Stimulated activated CD4-positive, alpha-beta T cell treated with anti-CD3 and anti-CD28 coated beads, Interleukin-1b, Interleukin-23, amount 100 ng/mL, for 4 hours (primary cell): Measurements from ENCODE around the gene TTLL11.

Experiments
- DNase-seq, 2 donors: peaks; one replicate each; pipeline ENCODE4 v3.0.0-alpha.2; 2020; ENCODE audit warnings: low read depth in 2 of 2

Gene TTLL11

DNA sequence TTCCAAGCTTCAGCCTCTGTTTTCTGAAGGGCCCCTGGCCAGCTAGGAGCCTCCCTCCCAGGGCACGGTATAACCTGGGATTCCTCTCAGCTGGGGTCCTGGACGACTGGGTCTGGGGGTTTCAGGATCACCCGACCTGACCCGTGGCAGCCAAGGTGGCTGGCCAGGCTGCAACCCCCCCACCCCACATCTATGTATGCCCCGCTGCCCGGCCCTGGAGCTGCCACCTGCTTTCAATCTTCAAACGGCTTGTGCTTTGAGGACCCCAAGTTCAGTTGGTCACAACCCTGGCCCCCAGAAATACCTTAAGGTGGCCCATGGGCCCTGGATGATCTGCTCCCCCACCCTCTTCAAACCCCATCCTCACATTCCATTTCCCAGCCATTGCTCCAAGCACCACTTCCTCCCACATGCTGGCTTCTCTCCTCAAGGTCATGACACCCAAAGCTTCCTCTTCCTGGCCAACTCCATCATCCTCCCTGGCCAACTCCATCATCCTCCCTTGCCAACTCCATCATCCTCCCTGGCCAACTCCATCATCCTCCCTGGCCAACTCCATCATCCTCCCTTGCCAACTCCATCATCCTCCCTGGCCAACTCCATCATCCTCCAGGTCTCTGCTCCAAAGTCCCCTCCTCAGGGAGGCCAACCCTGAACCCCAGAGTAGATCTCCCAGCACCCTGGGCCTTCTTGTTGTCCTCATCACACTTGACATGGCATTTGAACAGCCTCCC is 17.2 kb upstream of the TTLL11 start:
- DNase-seq, result no peak

DNA sequence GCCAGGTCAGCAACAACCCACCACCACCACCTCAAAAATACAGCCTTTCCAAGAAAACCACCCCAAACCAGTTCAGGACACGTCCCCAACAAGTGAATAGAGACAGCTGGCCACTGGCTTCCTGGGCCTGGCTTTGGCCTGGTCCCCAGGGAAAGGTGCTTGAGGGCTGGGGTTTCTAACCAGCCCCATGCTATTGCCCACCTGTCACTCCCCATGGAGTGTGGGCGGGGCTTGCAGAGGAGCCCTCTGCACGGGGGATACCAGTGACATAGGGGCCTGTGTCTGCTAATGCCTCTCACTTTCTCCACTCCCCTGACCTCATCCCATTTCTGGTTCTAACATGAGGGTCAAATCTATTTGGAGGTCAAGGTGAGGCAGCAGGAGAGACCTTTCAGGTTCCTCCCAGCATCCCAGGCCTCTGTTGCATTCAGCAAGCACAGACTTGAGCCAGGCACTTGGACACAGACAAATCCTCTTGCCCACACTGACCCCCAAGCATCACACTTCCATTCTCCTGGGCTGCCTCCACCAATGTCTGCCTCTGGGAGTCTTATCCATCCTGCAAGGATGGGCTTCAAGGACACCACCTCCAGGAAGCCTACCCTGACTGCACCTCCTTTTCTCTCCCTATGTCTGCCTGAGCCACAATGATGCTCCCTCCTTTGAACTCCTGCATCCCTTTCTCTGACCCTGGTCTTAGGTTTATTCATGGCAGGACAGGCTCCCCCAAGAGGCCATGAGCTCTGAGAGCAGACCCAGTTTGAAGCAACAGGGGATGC is 16.1 kb upstream of the TTLL11 start:
- no peak for DNase-seq

DNA sequence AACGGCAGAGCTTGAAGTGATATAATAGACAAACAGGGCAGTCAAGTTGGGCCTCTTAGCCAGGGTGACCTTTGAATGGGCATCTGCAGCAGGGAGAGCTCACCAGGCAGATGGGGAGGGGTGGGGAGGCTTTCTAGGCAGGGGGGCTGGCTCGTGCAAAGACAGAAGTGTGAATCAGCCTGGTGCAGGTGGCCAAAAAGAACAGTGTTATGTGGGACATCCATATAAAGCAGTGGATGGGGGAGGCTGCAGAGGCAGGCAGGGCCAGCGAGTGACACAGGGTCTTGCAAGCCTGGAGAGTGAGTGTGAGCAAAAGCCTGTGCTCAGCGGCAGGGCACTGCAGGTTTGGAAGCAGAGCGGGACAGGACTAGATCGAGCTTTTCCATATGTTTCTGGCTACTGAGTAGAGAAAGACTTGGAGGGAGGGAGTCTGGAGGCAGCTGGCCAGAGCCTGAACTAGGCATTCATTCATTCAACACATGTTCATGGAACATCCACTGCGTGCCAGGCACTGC is 14.2 kb upstream of the TTLL11 start:
- DNase-seq, result no peak

DNA sequence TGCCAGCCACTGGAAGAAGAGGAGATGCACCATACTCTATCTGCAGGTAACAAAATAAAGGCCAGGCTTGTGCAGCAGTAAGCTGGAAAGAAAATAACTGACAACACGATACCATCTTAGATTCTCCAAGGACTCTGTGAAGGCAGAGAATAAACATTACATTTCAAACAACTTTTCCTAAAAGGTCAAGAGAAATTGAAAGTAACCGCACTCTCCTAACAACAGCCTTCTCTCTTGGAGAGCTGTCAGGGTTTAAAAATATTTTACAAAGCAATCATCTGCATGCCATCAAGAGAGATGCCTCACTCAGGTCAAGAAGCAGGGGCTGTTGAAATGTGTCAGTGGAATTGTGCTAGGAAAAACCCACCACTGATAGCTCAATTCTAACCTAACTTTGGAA is 13.5 kb upstream of the TTLL11 start:
- DNase-seq, result no peak

DNA sequence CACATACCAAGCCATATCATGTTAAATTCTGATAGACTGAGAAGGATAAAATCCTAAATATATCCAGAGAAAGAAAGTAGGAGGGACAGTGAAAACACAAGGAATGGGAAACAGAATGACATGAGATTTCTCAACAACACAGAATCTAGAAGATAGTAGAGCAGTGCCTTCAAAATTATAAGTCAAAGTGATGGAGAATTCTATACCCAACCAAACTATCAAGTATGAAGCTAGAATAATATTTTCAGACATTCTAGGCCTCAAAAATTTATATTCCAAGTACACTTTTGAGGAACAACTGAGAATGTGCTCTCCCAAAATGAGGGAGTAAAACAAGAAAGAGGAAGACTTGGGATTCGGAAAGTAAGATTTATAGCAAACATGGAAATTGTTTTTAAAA is 10.9 kb upstream of the TTLL11 start:
- DNase-seq, result no peak

DNA sequence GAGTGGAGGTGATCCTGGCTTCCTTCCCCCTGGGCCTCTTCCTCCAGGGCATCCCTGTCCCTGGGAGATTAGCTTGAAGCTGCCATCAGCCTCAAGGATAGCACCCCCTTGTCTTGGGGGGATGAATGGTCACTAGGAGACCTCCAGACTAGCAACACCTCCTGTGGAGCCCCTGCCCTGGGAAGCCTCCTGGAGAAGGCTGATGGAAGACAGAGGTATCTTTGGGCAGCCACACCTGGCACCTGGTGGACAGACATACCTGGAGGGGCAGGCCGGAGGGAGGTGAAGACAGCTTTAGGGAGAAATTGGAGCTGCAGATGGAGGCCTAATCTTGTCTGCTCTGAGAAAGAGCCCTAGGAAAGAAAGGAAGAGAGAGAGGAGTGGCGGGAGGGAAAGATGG is 9.0 kb upstream of the TTLL11 start:
- no peak for DNase-seq

DNA sequence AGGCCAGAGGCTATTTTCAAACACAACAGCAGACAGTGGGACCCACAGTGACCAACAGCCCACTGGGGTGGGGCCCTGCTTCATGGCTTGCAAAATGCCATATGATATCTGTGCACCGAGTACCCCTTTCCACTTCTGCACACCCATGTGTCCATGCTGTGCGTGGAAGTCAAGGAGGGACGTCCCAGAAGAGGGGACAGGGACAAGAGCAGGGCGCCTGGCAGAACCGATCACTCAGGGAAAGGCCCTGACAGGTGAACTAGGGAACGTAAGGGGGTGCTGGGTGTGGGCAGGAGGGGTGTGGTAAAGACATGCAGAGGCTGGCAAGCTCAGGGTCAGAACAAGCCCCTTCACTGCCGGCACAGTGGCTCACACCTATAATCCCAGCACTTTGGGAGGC is 7.6 kb upstream of the TTLL11 start:
- DNase-seq, result no peak

DNA sequence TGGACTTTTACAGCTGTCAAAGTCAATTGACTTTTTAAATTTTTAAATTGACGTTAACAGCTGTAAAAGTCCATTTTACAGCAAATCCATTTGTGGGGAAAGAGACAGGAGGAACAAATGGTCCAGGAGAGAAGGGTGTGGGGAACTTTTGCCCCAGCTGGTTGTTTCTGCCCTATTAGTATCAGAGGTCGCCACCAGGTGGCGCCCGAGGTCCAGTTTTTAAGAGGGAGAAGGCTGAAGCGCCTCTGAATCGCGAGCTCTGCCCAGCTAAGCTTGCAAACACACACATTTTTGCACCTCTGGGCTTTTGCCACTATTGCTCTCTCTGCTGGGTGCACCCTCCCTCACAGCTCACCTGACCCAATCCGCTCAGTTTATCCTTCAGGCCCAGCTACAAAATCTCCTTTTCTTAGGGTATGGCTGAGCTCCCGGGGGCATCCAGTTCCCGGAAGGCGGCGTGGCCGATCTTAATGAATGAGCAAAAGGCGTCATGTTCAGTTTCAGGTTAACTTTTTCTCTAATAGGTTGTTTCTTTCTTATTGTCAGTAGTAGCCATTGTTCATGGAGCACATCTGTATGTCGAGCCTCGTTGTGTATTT is 6.3 kb upstream of the TTLL11 start:
- peak; percentile 79 to 81 for DNase-seq

DNA sequence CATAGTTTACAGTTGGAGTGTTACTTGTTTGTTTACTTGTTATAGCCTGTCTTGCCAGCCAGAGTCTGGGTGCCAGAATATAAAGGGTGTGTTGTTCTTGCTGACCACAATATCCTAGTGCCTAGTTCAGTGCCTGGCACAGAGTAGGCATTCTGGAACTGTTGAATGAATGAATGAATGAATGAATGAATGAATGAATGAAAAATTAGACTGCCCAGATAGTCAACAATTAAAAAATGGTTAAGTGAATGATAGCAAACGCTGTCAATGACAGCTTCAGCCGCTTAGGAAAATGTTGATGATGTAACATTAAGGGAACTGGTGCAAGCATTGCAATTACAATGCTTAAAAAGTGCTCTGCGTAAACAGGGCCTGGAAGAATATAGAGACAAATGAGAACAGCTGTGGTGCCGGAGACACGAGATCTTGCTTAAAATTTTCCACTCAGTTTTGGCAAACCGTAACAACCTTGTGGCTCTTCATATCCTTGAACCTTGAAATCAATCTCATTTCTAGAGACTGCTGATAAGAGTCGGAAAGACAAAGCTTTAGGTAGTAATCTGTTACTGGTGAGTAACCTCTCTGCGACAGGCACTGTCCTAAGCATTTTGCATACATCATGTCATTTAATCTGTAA is 4.7 kb upstream of the TTLL11 start:
- no peak for DNase-seq

DNA sequence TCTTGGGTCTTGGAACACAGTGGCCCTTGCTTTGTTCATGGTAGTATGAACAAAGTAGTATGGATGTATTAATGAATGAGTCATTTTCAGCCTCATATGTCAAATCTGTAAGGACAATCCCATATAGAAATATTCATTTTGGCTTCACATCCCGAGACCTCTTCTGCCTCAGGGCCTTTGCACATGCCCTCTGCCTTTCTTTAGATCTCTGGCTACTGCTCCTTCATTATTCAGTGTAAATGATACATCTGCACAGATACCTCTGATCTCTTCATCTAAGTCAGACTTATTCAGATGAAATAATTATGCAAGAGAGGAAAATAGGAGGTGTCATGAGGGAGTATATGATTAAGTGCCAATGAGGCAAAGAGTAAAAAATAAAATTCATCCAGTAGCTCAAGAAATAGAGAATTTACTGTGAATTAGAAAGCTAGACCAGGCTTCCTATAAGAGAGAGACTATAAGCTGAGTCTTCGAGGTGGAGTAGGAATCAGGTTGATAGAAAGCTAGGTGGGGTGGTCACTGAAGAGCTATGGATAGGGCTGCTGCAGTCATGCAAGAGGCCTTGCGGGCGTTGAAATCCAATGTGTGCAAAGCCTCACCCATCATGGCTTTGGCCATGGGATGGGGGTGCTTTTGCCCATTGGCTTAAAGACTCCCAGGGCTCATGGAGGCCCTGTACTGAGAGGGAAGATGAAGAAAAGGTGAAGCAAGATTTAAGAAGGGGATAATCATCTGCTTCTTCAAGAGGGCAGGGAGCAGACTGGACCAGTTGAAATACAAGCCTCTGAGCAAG is 3.7 kb upstream of the TTLL11 start:
- DNase-seq, result no peak

DNA sequence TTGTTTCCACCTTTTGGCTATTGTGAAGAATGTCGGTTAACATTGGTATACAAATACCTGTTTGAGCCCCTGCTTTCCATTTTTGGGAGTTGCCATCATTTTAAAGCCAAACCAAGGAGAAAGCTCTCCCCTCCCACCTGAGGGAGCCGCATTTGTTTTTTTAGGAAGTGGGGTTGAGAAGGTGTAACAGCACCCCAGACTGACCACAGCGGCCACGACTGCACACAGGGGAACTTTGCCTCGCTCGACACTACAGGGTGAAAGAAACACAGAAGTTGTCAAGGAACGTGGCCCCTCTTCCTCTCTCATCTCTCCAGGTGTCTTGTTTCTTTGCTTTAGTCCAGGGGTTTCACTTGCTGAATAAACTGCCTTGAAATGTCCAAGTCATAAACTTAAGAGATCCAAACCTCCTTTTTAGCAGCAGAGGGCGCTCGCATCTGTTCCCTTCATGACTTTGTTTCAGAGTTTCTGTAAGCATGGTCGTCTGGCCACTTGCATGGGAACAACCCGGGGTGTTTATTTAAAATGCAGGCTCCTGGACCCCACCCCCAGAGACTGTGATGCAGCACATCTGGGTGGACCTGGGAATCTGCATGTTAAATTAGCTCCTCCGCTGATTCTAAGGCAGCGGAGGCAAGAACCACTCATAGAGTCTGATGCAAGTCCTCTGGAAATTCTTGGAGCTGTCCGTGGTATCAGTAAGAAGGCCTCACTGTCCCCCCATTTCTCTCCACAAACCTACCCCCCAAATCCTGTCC is 2.1 kb upstream of the TTLL11 start:
- peak; percentile 16 to 33 for DNase-seq

DNA sequence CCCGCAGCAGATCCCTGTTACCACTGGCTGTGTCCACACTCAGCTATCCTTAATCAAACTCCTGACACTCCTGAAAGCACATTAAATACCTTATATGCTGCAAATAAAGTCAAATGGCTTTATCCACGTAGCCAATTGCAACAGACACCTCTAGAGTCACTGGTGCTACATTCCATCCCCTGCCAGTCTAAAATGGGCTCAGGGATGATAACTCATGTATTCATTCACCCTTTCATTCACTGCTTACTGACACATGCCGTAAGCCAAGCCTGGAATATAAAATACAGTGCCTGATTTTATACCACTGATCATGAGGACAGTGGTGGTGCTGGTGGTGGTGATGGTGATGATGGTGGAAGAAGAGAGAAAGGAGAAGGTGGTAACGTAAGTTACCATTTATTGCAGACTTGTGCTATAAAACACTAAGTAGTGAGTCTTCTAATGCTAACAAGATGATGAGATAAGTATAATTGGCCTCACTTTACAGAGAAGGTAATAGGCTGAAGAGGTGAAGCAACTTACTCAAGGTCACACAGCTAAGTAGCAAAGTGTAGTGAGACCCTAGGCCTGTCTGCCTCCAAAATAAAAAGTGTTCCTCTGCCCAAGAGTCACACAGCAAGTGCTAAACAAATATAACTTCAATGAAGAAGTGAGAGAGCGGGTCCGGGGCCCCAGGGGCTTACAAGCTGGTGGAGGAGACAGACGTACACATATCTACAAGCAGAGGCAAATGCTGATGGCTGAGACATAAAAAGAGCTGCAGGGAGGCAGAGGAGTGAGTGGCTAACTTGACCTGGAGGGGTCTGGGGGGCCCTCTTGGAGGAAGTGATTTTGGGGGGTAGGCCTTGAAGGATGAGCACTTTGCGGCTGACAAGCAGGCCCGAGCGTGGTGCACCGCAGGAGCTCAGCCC is 1.2 kb downstream of the TTLL11 start:
- DNase-seq, result no peak

DNA sequence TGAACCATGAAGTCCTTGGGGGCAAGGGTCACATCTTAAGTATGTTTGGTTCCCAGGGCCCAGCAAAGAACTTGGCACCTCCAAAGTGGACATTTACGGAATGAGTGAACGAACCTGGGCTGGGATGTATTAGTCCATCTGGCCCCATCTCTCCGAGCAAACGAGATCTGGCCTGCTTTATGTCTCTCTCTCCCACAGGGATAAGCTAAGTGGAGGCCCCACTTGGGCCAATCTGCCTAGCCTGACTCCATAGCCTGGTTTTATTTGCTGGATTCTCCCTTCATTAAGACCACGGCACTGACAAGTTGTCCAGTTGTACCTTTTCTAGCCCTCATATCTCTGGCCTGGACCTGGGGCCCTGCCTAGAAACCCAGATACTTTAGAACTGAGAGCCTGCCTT is 2.1 kb downstream of the TTLL11 start:
- no peak for DNase-seq

DNA sequence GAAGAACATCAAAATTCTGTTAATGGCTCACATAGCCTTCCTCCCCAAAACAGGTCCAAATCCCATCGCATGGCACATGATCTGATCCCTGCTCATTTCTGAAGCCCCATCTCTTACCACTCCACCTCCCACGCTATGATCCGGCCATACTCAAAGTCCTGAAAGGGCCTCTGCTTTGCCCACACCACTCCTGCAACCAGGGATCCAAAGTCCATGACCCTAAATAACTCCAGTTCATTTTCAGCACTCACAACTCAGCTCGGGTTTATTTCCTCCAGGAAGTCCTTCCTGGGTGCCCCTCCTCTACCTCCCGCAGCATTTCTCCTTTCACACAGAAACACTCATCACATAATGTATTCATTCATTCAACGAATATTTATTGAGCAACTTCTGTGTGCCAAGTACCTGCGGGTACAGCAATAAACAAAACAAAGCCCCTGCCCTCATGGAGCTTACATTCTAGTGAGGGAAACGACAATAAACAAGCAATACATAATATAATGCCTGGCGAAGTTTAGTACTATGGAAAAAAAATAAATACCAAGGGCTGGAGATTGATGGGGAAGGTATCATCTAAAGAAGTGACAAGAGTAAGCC is 2.7 kb downstream of the TTLL11 start:
- DNase-seq, result no peak

DNA sequence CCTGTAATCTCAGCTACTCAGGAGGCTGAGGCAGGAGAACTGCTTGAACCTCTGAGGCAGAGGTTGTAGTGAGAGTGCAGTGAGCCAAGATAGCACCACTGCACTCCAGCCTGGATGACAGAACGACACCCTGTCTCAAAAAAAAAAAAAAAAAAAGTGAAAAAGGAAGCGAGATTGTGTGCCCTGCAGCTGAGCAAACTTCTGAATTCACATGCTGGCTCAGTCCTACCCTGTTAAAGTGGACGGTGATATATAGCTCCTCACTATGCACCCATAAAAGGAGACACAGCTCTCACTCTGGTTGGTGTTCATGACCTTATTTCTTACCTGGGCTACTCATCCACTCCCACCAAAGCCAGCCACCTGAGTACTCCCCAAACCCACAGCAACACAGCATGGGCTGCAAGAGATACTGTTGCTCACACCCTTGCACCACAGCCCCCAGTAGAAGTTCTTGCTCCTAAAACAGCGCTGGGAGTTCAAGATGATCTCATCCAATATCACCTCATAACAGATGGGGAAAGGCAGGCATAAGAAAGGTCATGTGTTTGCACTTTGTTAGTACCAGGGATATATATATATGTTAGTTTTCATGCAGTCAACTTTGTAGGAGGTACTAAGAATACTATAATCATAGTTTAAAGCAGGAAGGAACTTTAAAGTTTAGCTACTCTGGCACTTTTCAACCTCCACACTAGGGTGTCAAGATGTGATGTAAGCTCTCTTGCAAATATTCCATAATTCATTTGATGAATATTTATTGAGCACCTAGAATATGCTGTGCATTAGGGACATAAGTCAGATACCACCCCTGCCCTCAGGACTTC is 4.0 kb downstream of the TTLL11 start:
- DNase-seq, result no peak

DNA sequence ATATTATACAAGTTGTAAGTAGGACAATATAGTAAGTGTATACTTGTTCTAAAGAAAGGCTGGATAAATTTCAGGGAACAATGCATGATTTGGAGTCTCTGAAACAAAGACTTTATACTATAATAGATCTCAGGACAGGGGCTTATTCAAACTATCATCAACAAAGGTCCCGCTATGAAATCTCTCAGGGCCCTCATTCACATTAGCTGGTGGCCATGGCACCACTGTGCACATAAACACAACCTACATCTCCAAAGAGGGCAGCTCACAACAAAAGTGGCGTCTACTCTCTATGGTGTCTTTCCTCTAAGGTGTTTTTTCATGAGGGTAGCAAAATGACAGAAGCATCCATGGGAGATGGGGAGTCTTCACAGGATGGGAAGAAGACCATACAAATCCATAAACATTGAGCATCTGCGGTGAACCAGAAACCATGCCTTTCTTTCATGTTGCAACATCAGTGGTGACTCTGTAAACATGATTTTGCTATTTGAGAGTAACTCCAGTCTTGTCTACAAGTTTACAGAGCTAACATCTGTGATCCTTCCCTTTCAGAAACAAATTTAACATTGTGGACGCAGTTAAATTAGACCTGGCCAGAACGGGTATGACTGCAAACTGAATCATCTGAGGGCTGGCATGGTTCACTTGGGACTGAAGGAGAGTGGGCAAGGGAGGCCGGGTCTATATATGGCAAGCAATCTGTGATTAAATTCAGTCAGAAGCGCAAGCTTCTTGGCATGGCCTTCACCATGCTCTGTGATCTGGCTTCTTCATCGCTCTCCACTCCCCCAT is 5.5 kb downstream of the TTLL11 start:
- no peak for DNase-seq

DNA sequence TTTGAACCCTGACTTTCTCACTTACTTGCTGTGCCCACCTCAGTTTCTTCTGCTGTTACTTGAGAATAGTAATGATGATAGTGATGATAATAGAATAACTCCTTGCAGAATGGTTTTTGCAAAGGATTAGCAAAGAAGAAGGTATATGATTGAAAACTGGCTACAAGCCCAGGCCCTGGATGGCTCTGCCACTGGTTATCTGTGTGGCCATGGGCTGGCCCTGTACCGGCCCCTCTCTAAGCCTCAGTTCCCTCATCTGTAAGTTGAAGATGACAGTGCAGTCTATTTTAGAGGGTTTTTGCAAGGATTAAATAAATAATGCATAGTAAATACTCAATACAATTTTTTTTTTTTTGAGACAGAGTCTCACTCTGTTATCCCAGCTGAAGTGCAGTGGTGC is 6.2 kb downstream of the TTLL11 start:
- no peak for DNase-seq

DNA sequence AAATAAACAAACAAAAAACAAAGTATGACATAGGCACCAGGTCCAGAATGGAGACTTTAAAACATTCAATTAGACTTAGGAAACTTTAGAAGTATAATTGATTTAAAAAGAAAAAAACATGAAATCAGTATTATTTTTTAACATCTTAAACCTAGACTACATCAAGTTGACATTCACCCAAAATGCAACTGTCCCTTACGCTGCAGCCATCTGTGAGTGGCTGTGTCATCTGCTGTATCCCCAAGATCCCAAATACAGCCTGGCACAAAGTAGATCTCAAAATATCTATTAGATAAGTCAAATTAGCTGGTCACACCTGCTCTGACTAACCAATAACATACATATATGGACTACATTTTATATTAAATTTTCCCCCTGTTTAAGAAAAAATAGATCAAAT is 7.8 kb downstream of the TTLL11 start:
- no peak for DNase-seq
